BLaER1 treated with 17β-estradiol and CSF1 and Interleukin-3, amounts not matched to agents 10 nM and 100 nM (cell line): ENCODE measurements around the gene ARMC10.
"Not testable (repeated sequence)": the region's sequence is repeated elsewhere in the genome, so short reads cannot be mapped to it uniquely, and the experiment has no call there.

Experiments used
- H3K27ac ChIP-seq, 11 experiments: shearing (Covaris generic); formaldehyde crosslinking; 2 replicates each; pipeline ENCODE4 v1.8.1; 2022
- H3K27me3 ChIP-seq, 11 experiments: shearing (Covaris generic); formaldehyde crosslinking; 2 replicates each; pipeline ENCODE4 v1.8.1; 2022
- H3K36me3 ChIP-seq, 11 experiments: shearing (Covaris generic); formaldehyde crosslinking; 2 replicates each; pipeline ENCODE4 v1.8.1; 2022
- H3K4me1 ChIP-seq, 10 experiments: shearing (Covaris generic); formaldehyde crosslinking; 2 replicates each; pipeline ENCODE4 v1.8.1; 2022
- H3K4me2 ChIP-seq, 11 experiments: shearing (Covaris generic); formaldehyde crosslinking; 2 replicates each; pipeline ENCODE4 v1.8.1; 2022
- H3K4me3 ChIP-seq, 10 experiments: shearing (Covaris generic); formaldehyde crosslinking; 2 replicates each; pipeline ENCODE4 v1.8.1; 2022
- H3K9ac ChIP-seq, 11 experiments: shearing (Covaris generic); formaldehyde crosslinking; 2 replicates each; pipeline ENCODE4 v1.8.1; 2022
- H3K9me3 ChIP-seq, 11 experiments: shearing (Covaris generic); formaldehyde crosslinking; replicated peaks in 1 of 11; 2 replicates each; pipeline ENCODE4 v1.8.1; 2022
- H4K20me1 ChIP-seq, 11 experiments: shearing (Covaris generic); formaldehyde crosslinking; 2 replicates each; pipeline ENCODE4 v1.8.1; 2022
- Cebpa-rat ChIP-seq, 11 experiments: shearing (Covaris generic); IDR thresholded peaks; 2 replicates each; pipeline ENCODE4 v1.8.1; 2022

Gene ARMC10

DNA sequence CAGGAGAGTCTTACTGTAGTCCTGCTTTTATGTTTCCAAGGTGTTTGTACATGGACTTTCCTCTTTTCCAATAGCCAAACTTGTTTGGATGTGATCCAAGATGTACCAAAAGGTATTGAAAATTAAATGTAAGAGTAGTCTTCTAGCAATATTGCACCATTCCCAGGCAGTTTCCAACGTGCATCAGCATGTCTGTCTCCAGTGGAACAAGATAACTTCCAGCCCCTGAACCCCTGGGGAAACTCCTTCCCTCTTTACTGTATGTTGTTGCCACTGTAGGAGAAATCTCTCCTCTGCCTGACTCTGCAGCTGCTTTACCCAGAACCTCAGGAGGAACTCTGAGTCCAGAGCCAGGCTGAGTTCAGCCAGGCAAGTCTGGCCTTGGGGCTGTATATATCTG is 18.5 kb downstream of the ARMC10 start:
- TF ChIP-seq Cebpa-rat (IDR thresholded peaks at IDR 0.05), result no peak
- peaks cover 65 to 94% (median 80%) of the 10 kb centered on the region in 11 experiments for H3K36me3 ChIP-seq
- no peak overlapping the region for H3K9ac ChIP-seq
- no peaks in the 10 kb centered on the region; a peak in 1 of 20 replicates for H3K4me1 ChIP-seq
- no peak overlapping the region for H3K27ac ChIP-seq
- no peaks in the 10 kb centered on the region for H4K20me1 ChIP-seq
- H3K4me3 ChIP-seq, result no peak overlapping the region
- H3K4me2 ChIP-seq, result no peak overlapping the region
- H3K27me3 ChIP-seq, result no peaks in the 10 kb centered on the region
- peaks cover 0 to 6% (median 4%) of the 10 kb centered on the region in 11 experiments; a peak in 3 of 22 replicates for H3K9me3 ChIP-seq

DNA sequence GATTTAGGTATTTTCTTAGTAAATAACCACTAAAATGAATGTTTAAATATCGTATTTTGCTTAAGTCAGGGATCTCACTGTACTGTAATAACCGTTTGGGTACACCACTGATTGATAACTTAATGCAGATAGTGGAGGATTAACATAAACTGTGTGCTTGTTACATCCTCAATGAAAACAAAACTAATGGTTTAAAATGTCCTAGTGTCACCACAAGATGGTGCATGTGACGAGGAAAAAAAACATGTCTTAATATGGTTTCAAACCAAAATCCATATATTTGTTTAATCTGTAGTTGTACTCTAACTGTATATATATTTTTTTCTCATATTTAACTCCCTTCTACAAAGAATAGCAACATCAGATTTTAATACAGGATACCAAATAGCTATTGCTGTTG is 19.2 kb downstream of the ARMC10 start:
- H3K4me3 ChIP-seq, result no peak overlapping the region
- TF ChIP-seq Cebpa-rat (IDR thresholded peaks at IDR 0.05), result no peak
- no peak overlapping the region for H3K27ac ChIP-seq
- no peaks in the 10 kb centered on the region for H3K27me3 ChIP-seq
- no peak overlapping the region for H3K4me2 ChIP-seq
- no peak overlapping the region for H3K9ac ChIP-seq
- H3K36me3 ChIP-seq, result peaks cover 58 to 88% (median 73%) of the 10 kb centered on the region in 11 experiments
- H3K4me1 ChIP-seq, result no peaks in the 10 kb centered on the region; a peak in 1 of 20 replicates
- no peaks in the 10 kb centered on the region for H4K20me1 ChIP-seq
- H3K9me3 ChIP-seq, result peaks cover 0 to 6% (median 4%) of the 10 kb centered on the region in 11 experiments; a peak in 3 of 22 replicates

DNA sequence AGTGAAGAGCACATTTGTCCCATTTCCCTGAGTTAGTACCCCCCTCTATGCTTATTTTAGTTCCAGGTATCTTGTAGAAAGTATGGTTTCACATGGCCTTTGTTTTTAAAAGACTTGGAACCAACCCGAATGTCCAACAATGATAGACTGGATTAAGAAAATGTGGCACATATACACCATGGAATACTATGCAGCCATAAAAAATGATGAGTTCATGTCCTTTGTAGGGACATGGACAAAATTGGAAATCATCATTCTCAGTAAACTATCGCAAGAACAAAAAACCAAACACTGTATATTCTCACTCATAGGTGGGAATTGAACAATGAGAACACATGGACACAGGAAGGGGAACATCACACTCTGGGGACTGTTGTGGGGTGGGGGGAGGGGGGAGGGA is 20.6 kb downstream of the ARMC10 start:
- peaks cover 45 to 82% (median 64%) of the 10 kb centered on the region in 11 experiments for H3K36me3 ChIP-seq
- H4K20me1 ChIP-seq, H3K4me1 ChIP-seq, H3K4me2 ChIP-seq, H3K27me3 ChIP-seq, H3K9ac ChIP-seq, H3K4me3 ChIP-seq, H3K27ac ChIP-seq, H3K9me3 ChIP-seq: not testable (repeated sequence)

DNA sequence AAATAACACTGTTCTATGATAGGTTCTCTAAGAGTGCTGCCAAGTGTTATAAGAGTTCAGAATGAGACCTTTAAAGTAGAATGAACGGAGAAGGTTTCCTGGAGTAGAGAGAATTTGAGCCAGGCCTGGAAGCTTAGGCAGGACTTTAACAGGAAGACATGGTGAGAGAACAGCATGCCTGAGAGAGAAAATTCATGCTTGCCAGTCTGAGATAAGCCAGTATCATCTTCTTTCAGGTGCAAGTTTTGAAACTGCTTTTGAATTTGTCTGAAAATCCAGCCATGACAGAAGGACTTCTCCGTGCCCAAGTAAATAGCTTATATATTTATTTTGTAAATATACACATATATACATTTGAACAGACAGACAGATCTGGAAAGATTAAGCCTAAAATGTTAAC is 22.1 kb downstream of the ARMC10 start:
- no peak overlapping the region for H3K27ac ChIP-seq
- H3K4me2 ChIP-seq, result no peak overlapping the region
- H4K20me1 ChIP-seq, result no peaks in the 10 kb centered on the region
- no peaks in the 10 kb centered on the region for H3K27me3 ChIP-seq
- no peak overlapping the region for H3K4me3 ChIP-seq
- H3K9me3 ChIP-seq, result peaks cover 0 to 6% (median 4%) of the 10 kb centered on the region in 11 experiments; a peak in 3 of 22 replicates
- no peak for TF ChIP-seq Cebpa-rat (IDR thresholded peaks at IDR 0.05)
- H3K4me1 ChIP-seq, result no peaks in the 10 kb centered on the region; a peak in 1 of 20 replicates
- peaks cover 40 to 82% (median 62%) of the 10 kb centered on the region in 11 experiments for H3K36me3 ChIP-seq
- H3K9ac ChIP-seq, result no peak overlapping the region

DNA sequence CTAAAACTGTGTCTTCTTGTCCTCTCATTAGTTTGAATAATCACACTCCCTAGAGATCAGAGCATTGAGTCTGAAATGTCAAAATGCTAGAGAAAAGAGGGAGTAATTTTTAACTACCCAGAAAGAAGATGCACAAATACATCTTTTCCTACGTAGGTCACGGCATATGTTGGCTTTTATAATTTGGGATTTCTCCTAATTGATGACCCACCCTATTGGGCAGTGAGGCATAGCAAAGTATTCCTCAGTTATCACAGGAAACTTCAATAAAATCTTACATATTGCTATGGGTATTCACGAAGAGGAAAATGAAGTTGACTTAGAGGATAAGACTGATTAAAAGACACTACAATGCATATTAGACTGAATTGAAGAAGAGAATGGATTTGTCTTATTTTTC is 25.4 kb downstream of the ARMC10 start:
- Histone ChIP-seq H3K4me2 (no peak overlapping the region), H3K27me3 (no peaks in the 10 kb centered on the region), H4K20me1 (no peaks in the 10 kb centered on the region; a peak in 1 of 22 replicates), H3K9me3 (peaks cover 0 to 2% (median 1%) of the 10 kb centered on the region in 11 experiments; a peak in 1 of 22 replicates), H3K4me1 (no peaks in the 10 kb centered on the region), H3K27ac (no peak overlapping the region), H3K9ac (no peak overlapping the region), H3K4me3 (no peak overlapping the region), H3K36me3 (peaks cover 39 to 84% (median 56%) of the 10 kb centered on the region in 11 experiments)
- TF ChIP-seq Cebpa-rat (IDR thresholded peaks at IDR 0.05), result no peak

DNA sequence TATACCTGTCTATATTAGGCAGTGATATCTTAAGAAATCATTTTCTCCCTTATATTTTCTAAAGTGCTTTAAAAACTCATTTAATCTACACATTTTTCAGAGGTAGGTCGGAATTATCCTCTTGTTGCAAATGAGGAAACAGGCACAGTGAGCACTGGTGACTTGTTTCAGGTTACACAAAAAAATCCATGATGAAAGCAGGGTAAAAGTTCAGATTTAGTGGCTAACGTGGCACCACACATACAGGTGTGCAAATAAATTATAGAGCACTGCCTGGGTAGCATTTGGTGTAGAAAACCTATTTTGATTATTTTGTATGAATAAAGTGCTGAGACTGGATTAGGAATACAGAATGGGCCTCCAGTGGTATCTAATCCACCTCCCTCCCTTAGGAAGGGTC is 26.6 kb downstream of the ARMC10 start:
- Histone ChIP-seq H4K20me1 (no peaks in the 10 kb centered on the region; a peak in 1 of 22 replicates), H3K27ac (no peak overlapping the region), H3K4me2 (no peak overlapping the region), H3K4me3 (no peak overlapping the region), H3K9me3 (no peaks in the 10 kb centered on the region), H3K27me3 (no peaks in the 10 kb centered on the region), H3K4me1 (no peaks in the 10 kb centered on the region), H3K9ac (no peak overlapping the region), H3K36me3 (peaks cover 35 to 85% (median 50%) of the 10 kb centered on the region in 11 experiments)
- TF ChIP-seq Cebpa-rat (IDR thresholded peaks at IDR 0.05), result no peak

- no peaks in the 10 kb centered on the region; a peak in 1 of 22 replicates for H4K20me1 ChIP-seq
- H3K27ac ChIP-seq, result no peak overlapping the region
- H3K9ac ChIP-seq, result no peak overlapping the region
- H3K4me1 ChIP-seq, result no peaks in the 10 kb centered on the region
- H3K9me3 ChIP-seq, result peaks cover 0 to 15% (median 4%) of the 10 kb centered on the region in 11 experiments; a peak in 7 of 22 replicates
- H3K27me3 ChIP-seq, result no peaks in the 10 kb centered on the region
- no peak overlapping the region for H3K4me3 ChIP-seq
- no peak for TF ChIP-seq Cebpa-rat (IDR thresholded peaks at IDR 0.05)
- no peak overlapping the region for H3K4me2 ChIP-seq
- H3K36me3 ChIP-seq, result peaks cover 17 to 68% (median 34%) of the 10 kb centered on the region in 11 experiments
Measured at GRCh38 chr7:103106005-103106702, 31.2 kb downstream of the ARMC10 start.

DNA sequence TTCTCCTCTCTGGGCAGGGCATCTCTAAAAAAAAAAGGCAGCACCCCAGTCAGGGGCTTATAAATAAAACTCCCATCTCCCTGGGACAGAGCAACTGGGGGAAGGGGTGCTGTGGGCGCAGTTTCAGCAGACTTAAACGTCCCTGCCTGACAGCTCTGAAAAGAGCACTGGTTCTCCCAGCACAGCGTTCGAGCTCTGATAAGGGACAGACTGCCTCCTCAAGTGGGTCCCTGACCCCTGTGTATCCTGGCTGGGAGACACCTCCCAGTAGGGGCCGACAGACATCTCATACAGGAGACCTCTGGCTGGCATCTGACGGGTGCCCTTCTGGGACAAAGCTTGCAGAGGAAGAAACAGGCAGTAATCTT is 31.7 kb downstream of the ARMC10 start:
- H3K4me1 ChIP-seq, H3K4me3 ChIP-seq, H3K27ac ChIP-seq, H3K4me2 ChIP-seq, H4K20me1 ChIP-seq, H3K9ac ChIP-seq, H3K27me3 ChIP-seq: not testable (repeated sequence)
- Histone ChIP-seq H3K9me3 (peaks cover 0 to 19% (median 4%) of the 10 kb centered on the region in 11 experiments; a peak in 11 of 22 replicates), H3K36me3 (peaks cover 17 to 63% (median 33%) of the 10 kb centered on the region in 11 experiments)

DNA sequence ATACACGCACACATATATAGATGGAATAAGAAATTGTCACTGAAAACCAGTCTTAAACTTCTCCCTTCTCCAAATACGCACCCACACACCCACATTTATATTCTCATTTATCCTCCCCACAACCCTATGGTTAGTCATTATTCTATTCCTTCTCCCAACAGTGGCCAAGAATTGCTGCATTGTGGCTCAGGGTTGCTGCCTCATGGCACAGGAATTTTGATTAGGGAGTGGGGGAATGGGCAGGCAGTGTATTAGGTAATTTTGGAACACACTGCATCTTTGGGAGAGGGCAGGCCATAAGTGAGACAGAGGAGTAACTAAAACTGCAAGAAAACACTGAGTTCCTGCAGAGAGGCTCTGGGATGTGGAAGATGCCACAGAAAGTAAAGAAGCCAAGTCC is 38.2 kb downstream of the ARMC10 start:
- Histone ChIP-seq H3K4me2 (no peak overlapping the region), H3K4me3 (no peak overlapping the region), H3K9ac (no peak overlapping the region), H3K9me3 (peaks cover 0 to 25% (median 8%) of the 10 kb centered on the region in 11 experiments; a peak in 15 of 22 replicates), H3K27me3 (no peaks in the 10 kb centered on the region), H4K20me1 (no peaks in the 10 kb centered on the region), H3K36me3 (peaks cover 0 to 31% (median 11%) of the 10 kb centered on the region in 11 experiments; a peak in 12 of 22 replicates), H3K4me1 (no peaks in the 10 kb centered on the region), H3K27ac (no peak overlapping the region)
- no peak for TF ChIP-seq Cebpa-rat (IDR thresholded peaks at IDR 0.05)

DNA sequence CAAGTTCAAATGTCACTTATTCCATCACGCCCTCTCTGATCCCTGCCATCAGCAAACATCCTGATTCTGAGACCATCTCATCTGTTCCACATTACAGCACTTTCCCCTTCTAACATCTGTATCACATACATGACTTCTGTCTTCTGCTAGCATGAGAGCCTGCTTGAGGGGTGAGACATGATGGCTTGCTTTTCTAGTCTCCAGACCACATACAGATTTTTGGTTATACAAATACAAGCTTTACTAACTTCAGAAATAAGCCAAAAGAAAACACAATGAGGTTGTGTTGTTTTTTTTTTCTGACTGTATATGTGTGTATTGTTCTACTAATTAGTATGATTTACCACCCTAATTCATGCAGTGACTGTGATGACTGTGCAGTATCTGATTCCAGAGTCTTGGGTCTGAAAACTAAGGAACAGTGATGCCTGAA is 39.7 kb downstream of the ARMC10 start:
- no peaks in the 10 kb centered on the region for H3K4me1 ChIP-seq
- H3K4me2 ChIP-seq, result no peak overlapping the region
- no peak overlapping the region for H3K9ac ChIP-seq
- no peak overlapping the region for H3K4me3 ChIP-seq
- no peaks in the 10 kb centered on the region for H4K20me1 ChIP-seq
- no peak for TF ChIP-seq Cebpa-rat (IDR thresholded peaks at IDR 0.05)
- H3K9me3 ChIP-seq, result peaks cover 0 to 18% (median 8%) of the 10 kb centered on the region in 11 experiments; a peak in 14 of 22 replicates
- no peaks in the 10 kb centered on the region for H3K27me3 ChIP-seq
- peaks cover 3 to 35% (median 17%) of the 10 kb centered on the region in 11 experiments for H3K36me3 ChIP-seq
- no peak overlapping the region for H3K27ac ChIP-seq
